Measurements from ENCODE around the gene DPP3.

The DPP3 gene

GRCh38 chr11:66471142-66471541 lies 9.1 kb upstream of the DPP3 start:
- no peak overlapping the region for H4K8ac ChIP-seq (ENCODE audit: low read depth, low read length)
- H2BK5ac ChIP-seq (ENCODE audit: low read depth, low read length, poor library complexity) = no peak overlapping the region
- H2AK5ac ChIP-seq (ENCODE audit: low read length) = no peak overlapping the region
- H3K4ac ChIP-seq (ENCODE audit: low read depth, low read length) = no peak overlapping the region
- no peak overlapping the region for H3K23ac ChIP-seq (ENCODE audit: low read length)
- H3K9me3 ChIP-seq (ENCODE audit: insufficient read depth, low read depth, low read length) = no peaks in the 10 kb centered on the region
- no peak overlapping the region for H2BK120ac ChIP-seq (ENCODE audit: insufficient read depth, low read length, poor library complexity)
- no peak overlapping the region for H2AFZ ChIP-seq (ENCODE audit: insufficient read depth, low read length, poor library complexity)
- WGBS (ENCODE audit: extremely low coverage, insufficient coverage, insufficient read length) = no CpG with 5 or more reads among the region's 16 CpGs
- no peak overlapping the region for H3K9ac ChIP-seq (ENCODE audit: low read length)
- no peak overlapping the region for H3K4me2 ChIP-seq (ENCODE audit: low read length)
- no peak overlapping the region for H4K12ac ChIP-seq (ENCODE audit: low read depth, low read length)
- no peak overlapping the region for H4K91ac ChIP-seq (ENCODE audit: low read depth, low read length)
- no peak overlapping the region for H3K14ac ChIP-seq (ENCODE audit: low read length)
- peaks cover 4% of the 10 kb centered on the region for H3K79me2 ChIP-seq (ENCODE audit: control insufficient read depth, insufficient read depth, low read length, poor library complexity)
- H2BK12ac ChIP-seq (ENCODE audit: low read length) = no peak overlapping the region
- H3K27ac ChIP-seq (ENCODE audit: low read depth, low read length) = no peak overlapping the region
- no peak overlapping the region for H3K18ac ChIP-seq (ENCODE audit: low read length)
- H3K4me3 ChIP-seq (ENCODE audit: low read depth, low read length) = no peak overlapping the region
- no peak for DNase-seq
- peaks cover 9 to 10% of the 10 kb centered on the region in 2 experiments for H3K4me1 ChIP-seq (ENCODE audit: control insufficient read depth in 1 of 2, insufficient read depth in 2 of 2, low read length in 2 of 2)
- peaks cover 9% of the 10 kb centered on the region for H3K79me1 ChIP-seq (ENCODE audit: low read length)
- H3K36me3 ChIP-seq (ENCODE audit: control insufficient read depth in 1 of 2, insufficient read depth in 2 of 2, low read length in 2 of 2) = peaks cover 12 to 22% of the 10 kb centered on the region in 2 experiments
- H3K27me3 ChIP-seq (ENCODE audit: insufficient read depth, low read length) = no peaks in the 10 kb centered on the region

DNA sequence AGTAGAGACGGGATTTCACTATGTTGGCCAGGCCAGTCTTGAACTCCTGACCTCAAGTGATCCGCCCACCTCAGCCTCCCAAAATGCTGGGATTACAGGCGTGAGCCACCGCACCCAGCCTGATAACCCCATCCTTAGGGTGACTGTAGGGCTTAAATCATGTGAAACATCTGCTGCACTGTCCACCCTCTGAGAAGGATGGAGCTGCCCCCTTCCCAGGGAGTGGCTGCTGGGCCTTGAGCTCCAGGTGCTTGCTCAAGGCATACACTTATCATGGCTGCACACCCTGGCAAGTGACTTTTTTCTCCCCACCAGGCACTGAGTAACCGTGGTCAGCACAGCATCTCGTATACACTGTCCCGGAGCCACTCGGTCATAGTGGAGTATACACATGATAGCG lies 8.2 kb upstream of the DPP3 start:
- H4K12ac ChIP-seq (ENCODE audit: low read depth, low read length) = no peak overlapping the region
- no CpG with 5 or more reads among the region's 9 CpGs for WGBS (ENCODE audit: extremely low coverage, insufficient coverage, insufficient read length)
- H3K36me3 ChIP-seq (ENCODE audit: control insufficient read depth in 1 of 2, insufficient read depth in 2 of 2, low read length in 2 of 2) = peaks cover 12 to 22% of the 10 kb centered on the region in 2 experiments
- H2BK5ac ChIP-seq (ENCODE audit: low read depth, low read length, poor library complexity) = no peak overlapping the region
- no peak overlapping the region for H2AFZ ChIP-seq (ENCODE audit: insufficient read depth, low read length, poor library complexity)
- no peaks in the 10 kb centered on the region for H3K9me3 ChIP-seq (ENCODE audit: insufficient read depth, low read depth, low read length)
- H3K23ac ChIP-seq (ENCODE audit: low read length) = no peak overlapping the region
- no peak overlapping the region for H3K18ac ChIP-seq (ENCODE audit: low read length)
- peaks cover 9 to 10% of the 10 kb centered on the region in 2 experiments for H3K4me1 ChIP-seq (ENCODE audit: control insufficient read depth in 1 of 2, insufficient read depth in 2 of 2, low read length in 2 of 2)
- no peak overlapping the region for H2BK120ac ChIP-seq (ENCODE audit: insufficient read depth, low read length, poor library complexity)
- H4K8ac ChIP-seq (ENCODE audit: low read depth, low read length) = no peak overlapping the region
- H2BK12ac ChIP-seq (ENCODE audit: low read length) = no peak overlapping the region
- peaks cover 4% of the 10 kb centered on the region for H3K79me2 ChIP-seq (ENCODE audit: control insufficient read depth, insufficient read depth, low read length, poor library complexity)
- H3K27me3 ChIP-seq (ENCODE audit: insufficient read depth, low read length) = no peaks in the 10 kb centered on the region
- no peak overlapping the region for H2AK5ac ChIP-seq (ENCODE audit: low read length)
- DNase-seq = no peak
- H3K14ac ChIP-seq (ENCODE audit: low read length) = no peak overlapping the region
- no peak overlapping the region for H3K4ac ChIP-seq (ENCODE audit: low read depth, low read length)
- peaks cover 4% of the 10 kb centered on the region for H3K79me1 ChIP-seq (ENCODE audit: low read length)
- H4K91ac ChIP-seq (ENCODE audit: low read depth, low read length) = no peak overlapping the region
- H3K9ac ChIP-seq (ENCODE audit: low read length) = no peak overlapping the region
- H3K27ac ChIP-seq (ENCODE audit: low read depth, low read length) = no peak overlapping the region
- no peak overlapping the region for H3K4me3 ChIP-seq (ENCODE audit: low read depth, low read length)
- no peak overlapping the region for H3K4me2 ChIP-seq (ENCODE audit: low read length)

DNA sequence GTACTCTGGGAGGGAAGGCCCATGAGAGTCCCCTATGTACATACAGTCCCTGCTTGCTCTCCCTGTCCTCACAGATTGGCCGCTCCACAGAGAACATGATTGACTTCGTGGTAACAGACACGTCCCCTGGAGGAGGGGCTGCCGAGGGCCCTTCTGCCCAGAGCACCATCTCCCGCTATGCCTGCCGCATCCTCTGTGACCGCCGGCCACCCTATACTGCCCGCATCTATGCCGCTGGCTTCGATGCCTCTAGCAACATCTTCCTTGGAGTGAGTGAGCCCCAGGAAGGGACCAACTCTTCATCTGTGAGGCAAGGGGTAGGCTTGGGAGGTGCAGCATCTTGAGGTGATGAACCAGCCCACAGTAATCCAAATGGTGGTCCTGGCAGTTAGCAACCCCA lies 7.1 kb upstream of the DPP3 start:
- Histone ChIP-seq H2BK12ac (ENCODE audit: low read length) (no peak overlapping the region), H3K4me2 (ENCODE audit: low read length) (no peak overlapping the region), H3K14ac (ENCODE audit: low read length) (no peak overlapping the region), H3K23ac (ENCODE audit: low read length) (no peak overlapping the region), H3K27ac (ENCODE audit: low read depth, low read length) (no peak overlapping the region), H3K4me1 (ENCODE audit: control insufficient read depth in 1 of 2, insufficient read depth in 2 of 2, low read length in 2 of 2) (peaks cover 0 to under 1% of the 10 kb centered on the region in 2 experiments), H4K91ac (ENCODE audit: low read depth, low read length) (no peak overlapping the region), H2AFZ (ENCODE audit: insufficient read depth, low read length, poor library complexity) (no peak overlapping the region), H3K9me3 (ENCODE audit: insufficient read depth, low read depth, low read length) (no peaks in the 10 kb centered on the region), H3K79me2 (ENCODE audit: control insufficient read depth, insufficient read depth, low read length, poor library complexity) (no peaks in the 10 kb centered on the region), H2BK5ac (ENCODE audit: low read depth, low read length, poor library complexity) (no peak overlapping the region), H3K9ac (ENCODE audit: low read length) (no peak overlapping the region), H3K27me3 (ENCODE audit: insufficient read depth, low read length) (no peaks in the 10 kb centered on the region), H3K36me3 (ENCODE audit: control insufficient read depth in 1 of 2, insufficient read depth in 2 of 2, low read length in 2 of 2) (peaks cover 12 to 22% of the 10 kb centered on the region in 2 experiments), H2BK120ac (ENCODE audit: insufficient read depth, low read length, poor library complexity) (no peak overlapping the region), H3K18ac (ENCODE audit: low read length) (no peak overlapping the region), H4K12ac (ENCODE audit: low read depth, low read length) (no peak overlapping the region), H3K4ac (ENCODE audit: low read depth, low read length) (no peak overlapping the region), H3K79me1 (ENCODE audit: low read length) (no peaks in the 10 kb centered on the region), H2AK5ac (ENCODE audit: low read length) (no peak overlapping the region), H3K4me3 (ENCODE audit: low read depth, low read length) (no peak overlapping the region), H4K8ac (ENCODE audit: low read depth, low read length) (no peak overlapping the region)
- no peak for DNase-seq
- WGBS (ENCODE audit: extremely low coverage, insufficient coverage, insufficient read length) = no CpG with 5 or more reads among the region's 11 CpGs

GRCh38 chr11:66473608-66474515 lies 6.4 kb upstream of the DPP3 start:
- H2AK5ac ChIP-seq (ENCODE audit: low read length) = no peak overlapping the region
- no CpG with 5 or more reads among the region's 20 CpGs for WGBS (ENCODE audit: extremely low coverage, insufficient coverage, insufficient read length)
- H3K4me2 ChIP-seq (ENCODE audit: low read length) = no peak overlapping the region

More at GRCh38 chr11:66473608-66474515, 6.4 kb upstream of the DPP3 start:
- Histone ChIP-seq H3K4me3 (ENCODE audit: low read depth, low read length) (no peak overlapping the region), H3K79me1 (ENCODE audit: low read length) (no peaks in the 10 kb centered on the region), H4K8ac (ENCODE audit: low read depth, low read length) (no peak overlapping the region), H3K18ac (ENCODE audit: low read length) (no peak overlapping the region), H3K36me3 (ENCODE audit: control insufficient read depth in 1 of 2, insufficient read depth in 2 of 2, low read length in 2 of 2) (peaks cover 12 to 20% of the 10 kb centered on the region in 2 experiments), H3K27ac (ENCODE audit: low read depth, low read length) (no peak overlapping the region), H3K14ac (ENCODE audit: low read length) (no peak overlapping the region), H2BK120ac (ENCODE audit: insufficient read depth, low read length, poor library complexity) (no peak overlapping the region), H4K12ac (ENCODE audit: low read depth, low read length) (no peak overlapping the region), H3K9ac (ENCODE audit: low read length) (no peak overlapping the region), H3K79me2 (ENCODE audit: control insufficient read depth, insufficient read depth, low read length, poor library complexity) (no peaks in the 10 kb centered on the region), H2BK12ac (ENCODE audit: low read length) (no peak overlapping the region), H2BK5ac (ENCODE audit: low read depth, low read length, poor library complexity) (no peak overlapping the region), H3K4me1 (ENCODE audit: control insufficient read depth in 1 of 2, insufficient read depth in 2 of 2, low read length in 2 of 2) (peaks cover 0 to 2% of the 10 kb centered on the region in 2 experiments), H4K91ac (ENCODE audit: low read depth, low read length) (no peak overlapping the region), H3K27me3 (ENCODE audit: insufficient read depth, low read length) (no peaks in the 10 kb centered on the region), H2AFZ (ENCODE audit: insufficient read depth, low read length, poor library complexity) (no peak overlapping the region), H3K9me3 (ENCODE audit: insufficient read depth, low read depth, low read length) (no peaks in the 10 kb centered on the region), H3K4ac (ENCODE audit: low read depth, low read length) (no peak overlapping the region), H3K23ac (ENCODE audit: low read length) (no peak overlapping the region)
- no peak for DNase-seq
